C4-2B (cell line): ENCODE data around the gene SAP30L.

Source experiments
- H3K27ac ChIP-seq: fragments of 450-650 bp; 2 replicates; pipeline ENCODE4 v1.5.1; 2017
- ZFX ChIP-seq: fragments of 450-650 bp; IDR thresholded peaks from 2 replicates; pipeline ENCODE4 v1.6.1; 2017
- TF ChIP-seq, protein P1 (sequence below): fragments of 450-650 bp; conservative IDR thresholded peaks from 2 replicates; pipeline ENCODE4 v1.5.1; 2017; ENCODE audit warnings: mild to moderate bottlenecking

SAP30L gene

GRCh38 chr5:154485850-154486426, 40.1 kb downstream of the SAP30L start:
- TF ChIP-seq, protein P1, sequence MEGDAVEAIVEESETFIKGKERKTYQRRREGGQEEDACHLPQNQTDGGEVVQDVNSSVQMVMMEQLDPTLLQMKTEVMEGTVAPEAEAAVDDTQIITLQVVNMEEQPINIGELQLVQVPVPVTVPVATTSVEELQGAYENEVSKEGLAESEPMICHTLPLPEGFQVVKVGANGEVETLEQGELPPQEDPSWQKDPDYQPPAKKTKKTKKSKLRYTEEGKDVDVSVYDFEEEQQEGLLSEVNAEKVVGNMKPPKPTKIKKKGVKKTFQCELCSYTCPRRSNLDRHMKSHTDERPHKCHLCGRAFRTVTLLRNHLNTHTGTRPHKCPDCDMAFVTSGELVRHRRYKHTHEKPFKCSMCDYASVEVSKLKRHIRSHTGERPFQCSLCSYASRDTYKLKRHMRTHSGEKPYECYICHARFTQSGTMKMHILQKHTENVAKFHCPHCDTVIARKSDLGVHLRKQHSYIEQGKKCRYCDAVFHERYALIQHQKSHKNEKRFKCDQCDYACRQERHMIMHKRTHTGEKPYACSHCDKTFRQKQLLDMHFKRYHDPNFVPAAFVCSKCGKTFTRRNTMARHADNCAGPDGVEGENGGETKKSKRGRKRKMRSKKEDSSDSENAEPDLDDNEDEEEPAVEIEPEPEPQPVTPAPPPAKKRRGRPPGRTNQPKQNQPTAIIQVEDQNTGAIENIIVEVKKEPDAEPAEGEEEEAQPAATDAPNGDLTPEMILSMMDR, result no peak
- TF ChIP-seq ZFX, result no peak
- no peak overlapping the region for H3K27ac ChIP-seq

- H3K27ac ChIP-seq, result no peak overlapping the region
- TF ChIP-seq, protein P1, result no peak
- TF ChIP-seq ZFX, result no peak
Measured at GRCh38 chr5:154486427-154486866, 40.6 kb downstream of the SAP30L start.

GRCh38 chr5:154487541-154487940, 41.7 kb downstream of the SAP30L start:
- no peak overlapping the region for H3K27ac ChIP-seq

GRCh38 chr5:154491941-154492340, 46.1 kb downstream of the SAP30L start:
- no peak overlapping the region for H3K27ac ChIP-seq
- TF ChIP-seq, protein P1, result no peak
- no peak for TF ChIP-seq ZFX

More at GRCh38 chr5:154487541-154487940, 41.7 kb downstream of the SAP30L start:
- TF ChIP-seq, protein P1, result no peak
- TF ChIP-seq ZFX, result no peak

DNA sequence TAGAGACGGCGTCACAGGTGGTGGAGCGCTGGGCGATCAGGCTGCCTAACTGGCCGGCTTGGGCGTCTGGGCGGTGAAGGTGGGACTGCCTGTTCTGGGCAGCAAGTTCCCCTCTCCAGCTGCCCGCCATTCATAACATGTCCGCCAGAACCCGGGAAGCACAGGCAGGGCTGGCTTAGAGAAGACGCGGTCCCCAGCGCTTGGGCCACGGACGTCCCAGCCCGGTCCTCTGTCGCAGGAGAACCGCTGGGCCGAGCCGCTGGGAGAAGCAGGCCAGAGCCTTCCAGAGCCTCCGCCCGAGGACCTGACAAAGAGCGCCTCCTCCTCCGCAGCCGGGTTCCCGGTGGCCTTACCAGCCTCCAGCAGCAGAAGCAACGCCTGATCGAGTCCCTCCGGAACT, 47.5 kb downstream of the SAP30L start:
- H3K27ac ChIP-seq, result no peak overlapping the region
- TF ChIP-seq, protein P1, result no peak
- TF ChIP-seq ZFX, result no peak

- H3K27ac ChIP-seq, result no peak overlapping the region
- TF ChIP-seq, protein P1, result no peak
- TF ChIP-seq ZFX, result no peak
Measured at GRCh38 chr5:154494036-154494435, 48.2 kb downstream of the SAP30L start.

DNA sequence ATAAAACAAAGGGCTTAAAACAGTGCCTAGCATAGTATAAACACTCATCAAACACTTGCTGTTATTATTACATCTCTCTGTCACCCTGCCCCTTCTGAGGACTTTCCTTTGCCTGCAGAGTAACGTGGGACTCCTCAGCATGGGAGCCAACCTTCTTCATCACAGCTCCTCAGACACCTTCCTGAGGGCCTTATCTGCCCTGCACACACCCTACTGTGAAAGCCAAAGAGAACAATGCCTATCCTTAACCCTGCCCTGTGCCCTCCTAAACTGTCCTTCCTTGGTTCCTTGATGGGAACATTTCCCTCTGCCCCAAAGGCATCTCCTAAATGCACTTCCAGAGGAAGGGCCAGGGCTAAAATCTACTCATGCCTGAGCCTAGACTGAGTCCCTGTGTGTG, 52.8 kb downstream of the SAP30L start:
- no peak for TF ChIP-seq ZFX
- TF ChIP-seq, protein P1, result no peak

More for the DNA sequence above, 52.8 kb downstream of the SAP30L start:
- H3K27ac ChIP-seq, result no peak overlapping the region
